NCI-H187 treated with DMSO at 0.1 percent for 48 hours (cell line): Measurements from ENCODE around the gene SLC25A51.
"Not testable (repeated sequence)": the region's sequence is repeated elsewhere in the genome, so short reads cannot be mapped to it uniquely, and the experiment has no call there.

ENCODE experiments used
- DNase-seq: peaks from one replicate; lab custom pipeline; 2025; lab: John Stamatoyannopoulos, UW

The SLC25A51 gene

DNA sequence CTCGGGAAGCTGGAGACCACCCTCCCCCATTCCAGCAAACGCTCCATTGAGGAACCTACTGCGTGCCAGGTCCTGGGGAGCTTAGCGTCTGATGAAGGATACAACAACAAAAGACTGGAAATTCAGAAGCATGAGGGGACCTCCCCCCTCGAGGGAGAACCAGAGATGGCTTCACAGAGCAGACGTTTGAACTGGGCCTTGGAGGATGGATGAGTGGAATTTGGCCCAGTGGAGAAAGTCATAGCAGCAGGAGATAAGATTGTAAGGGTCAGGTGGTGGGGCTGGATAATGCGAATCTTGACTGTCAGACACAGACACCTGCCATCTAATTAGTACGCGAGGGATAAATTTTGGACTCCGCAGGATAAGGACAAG is 1.2 kb upstream of the SLC25A51 start:
- no peak for DNase-seq

DNA sequence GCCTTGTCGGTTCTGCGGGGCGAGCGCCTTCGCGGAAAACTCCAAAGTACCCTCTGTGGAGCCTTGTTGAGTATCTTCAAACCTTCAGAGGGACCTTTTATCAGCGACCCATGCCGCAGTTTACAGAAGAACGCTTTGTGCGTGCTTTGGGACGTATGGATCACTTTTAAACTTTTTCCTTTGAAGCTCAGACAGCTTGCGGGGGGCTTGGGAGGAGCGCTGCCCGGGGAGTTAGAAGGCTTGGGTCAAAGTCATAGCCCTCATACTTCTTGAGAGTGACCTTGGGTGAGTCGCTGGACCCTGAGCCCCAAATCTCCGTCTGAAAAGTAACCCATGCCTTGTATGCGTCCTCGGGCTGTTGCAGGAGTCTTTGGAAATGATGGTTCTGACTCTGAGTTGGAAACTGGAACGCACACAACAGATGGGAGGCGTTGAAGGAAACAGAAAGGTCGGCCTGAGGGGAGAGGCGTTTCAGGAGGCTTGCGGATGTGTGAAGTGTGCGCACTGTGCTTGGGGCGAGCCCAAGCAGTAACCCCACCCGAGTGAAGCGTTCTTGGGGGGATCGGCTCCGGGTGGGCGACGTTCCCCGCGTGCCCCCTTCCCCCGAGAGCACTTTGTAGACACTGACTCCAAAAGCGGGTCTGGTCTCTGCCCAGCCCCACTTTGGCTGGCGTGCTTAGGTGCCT is 661 bp upstream of the SLC25A51 start:
- DNase-seq, result no peak

DNA sequence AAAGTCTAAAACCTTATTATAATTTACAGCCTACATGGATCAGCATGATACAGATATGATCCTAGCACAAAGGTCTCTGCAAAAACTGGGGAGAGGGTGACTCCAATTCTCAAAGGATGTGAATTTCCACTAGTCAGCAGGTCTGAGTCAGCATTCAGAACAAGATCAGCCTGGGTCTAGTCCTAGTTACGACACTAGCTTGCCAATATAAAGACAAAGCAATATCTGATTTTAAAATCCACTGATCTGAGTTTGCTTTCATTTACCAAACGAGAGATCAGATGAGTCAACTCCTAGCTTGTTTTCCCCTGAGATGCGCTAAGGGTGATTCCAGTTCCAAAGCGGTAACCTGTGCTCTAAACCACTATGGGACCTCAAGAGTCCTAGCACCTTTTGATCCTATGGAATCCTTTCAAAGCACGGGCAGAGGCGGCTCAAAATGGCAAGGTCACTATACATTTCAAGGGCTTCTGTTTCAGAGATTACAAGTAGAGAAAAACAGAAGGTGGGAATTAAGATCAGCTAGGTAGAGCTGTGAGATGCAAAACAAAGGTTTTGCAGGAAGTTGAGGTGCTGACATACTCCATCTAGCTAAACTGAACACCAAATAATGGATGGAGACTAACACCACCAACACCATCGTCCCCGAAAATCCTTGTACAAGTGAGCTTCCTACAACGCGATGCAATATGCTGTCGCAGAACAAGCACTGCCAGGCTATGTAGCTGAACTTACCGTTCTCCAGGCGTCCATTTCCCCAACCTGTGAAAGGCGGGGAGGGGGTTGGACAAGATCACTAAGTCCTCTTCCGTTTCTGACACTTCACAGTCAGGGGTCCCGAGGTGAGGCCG is 906 bp downstream of the SLC25A51 start:
- DNase-seq, result no peak

DNA sequence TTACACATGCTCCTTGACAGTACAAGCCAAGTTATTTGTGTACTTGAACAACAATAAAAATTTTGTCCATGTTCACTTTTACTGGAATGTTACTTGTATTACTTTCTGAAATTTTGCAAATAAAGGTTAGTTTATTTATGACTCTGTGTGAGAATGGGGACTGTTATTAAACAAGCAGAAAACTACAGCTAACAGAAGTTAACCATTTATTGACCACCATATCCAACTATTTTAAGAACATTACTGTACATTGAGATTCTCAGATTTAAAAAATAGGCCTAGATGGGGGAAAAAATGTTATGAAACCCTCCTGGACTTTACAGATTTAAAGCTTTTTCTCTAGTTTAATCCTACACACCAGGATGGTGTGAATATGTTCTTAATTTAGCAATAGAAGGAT is 1.8 kb downstream of the SLC25A51 start:
- no peak for DNase-seq

GRCh38 chr9:37899041-37899440 is 4.9 kb downstream of the SLC25A51 start:
- no peak for DNase-seq

DNA sequence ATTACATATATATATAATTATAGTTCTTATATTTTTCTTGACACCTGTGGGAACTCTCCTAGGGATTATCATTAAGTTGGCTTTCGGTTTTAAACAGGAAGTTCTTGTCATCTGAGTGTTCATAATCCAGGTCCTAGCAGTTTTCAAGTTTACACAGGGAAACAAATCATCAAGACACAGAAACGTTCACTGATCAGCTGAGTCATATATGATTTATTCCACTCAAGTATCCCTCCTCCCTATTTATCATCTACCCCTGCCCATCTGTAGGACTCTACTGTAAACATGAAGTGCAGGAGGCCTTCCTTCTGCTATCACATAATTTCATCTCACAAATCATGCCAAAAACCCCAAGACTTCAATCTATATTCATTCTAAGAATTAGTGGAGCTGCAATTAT is 6.3 kb downstream of the SLC25A51 start:
- DNase-seq, result no peak

DNA sequence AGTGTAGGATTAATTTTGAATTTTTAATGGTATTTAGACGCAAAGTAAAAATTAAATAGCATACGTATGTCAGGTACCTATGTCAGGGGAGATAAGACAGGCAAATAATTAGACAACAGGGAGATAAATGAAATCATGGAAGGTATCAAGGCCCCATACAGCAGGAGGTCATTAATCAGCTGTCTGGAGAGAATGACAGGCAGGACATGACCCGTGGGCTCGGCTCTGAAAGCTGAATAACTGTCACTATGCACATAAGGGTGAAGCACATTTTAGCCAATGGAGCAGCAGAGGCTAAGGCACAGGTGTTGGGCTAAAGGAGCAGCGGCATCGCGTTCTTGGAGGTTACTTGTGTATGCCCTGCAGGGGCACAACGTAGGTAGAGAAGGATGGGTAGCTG is 11.9 kb downstream of the SLC25A51 start:
- DNase-seq, result no peak

- not testable (repeated sequence) for DNase-seq
Observed at GRCh38 chr9:37891042-37891441, 12.9 kb downstream of the SLC25A51 start.

DNA sequence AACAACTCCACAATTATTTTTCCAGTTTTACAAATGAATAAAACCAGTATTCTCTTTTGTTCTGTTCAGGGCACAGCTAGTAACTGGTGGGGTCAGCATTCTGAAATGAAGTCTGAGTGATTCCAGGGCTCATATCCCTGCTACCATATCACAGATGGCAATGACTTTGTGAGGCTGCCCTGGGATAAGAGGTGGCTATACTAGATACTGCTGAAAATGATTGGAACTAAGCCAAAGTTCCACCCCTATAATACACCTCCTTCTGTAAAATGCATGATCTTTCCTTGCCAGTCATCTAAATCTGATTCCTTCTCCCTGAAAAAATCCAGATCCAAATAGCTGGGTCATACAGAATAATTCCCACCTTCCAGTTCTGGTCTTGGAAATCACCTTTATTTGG is 14.4 kb downstream of the SLC25A51 start:
- DNase-seq, result no peak

GRCh38 chr9:37887977-37888583 is 15.8 kb downstream of the SLC25A51 start:
- not testable (repeated sequence) for DNase-seq

GRCh38 chr9:37880916-37881479 is 22.9 kb downstream of the SLC25A51 start:
- no peak for DNase-seq

DNA sequence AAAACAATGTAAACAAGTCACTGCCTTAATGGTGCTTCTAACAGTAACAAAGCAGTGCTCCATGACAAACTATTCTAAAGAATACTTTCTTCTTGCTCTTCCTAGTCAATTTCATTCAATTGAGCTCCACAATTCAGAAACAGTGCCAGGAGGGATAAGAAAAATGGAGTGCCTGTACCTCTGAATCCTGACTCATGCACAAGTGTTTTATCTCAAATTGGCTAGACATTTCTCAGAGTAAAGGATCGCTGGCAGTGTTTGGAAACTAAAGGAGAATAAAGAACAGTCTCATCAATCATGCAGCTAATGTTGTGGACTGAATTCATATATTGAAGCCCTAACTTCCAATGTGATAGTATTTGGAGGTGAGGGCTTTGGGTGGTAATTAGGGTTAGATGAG is 27.6 kb downstream of the SLC25A51 start:
- DNase-seq, result no peak

DNA sequence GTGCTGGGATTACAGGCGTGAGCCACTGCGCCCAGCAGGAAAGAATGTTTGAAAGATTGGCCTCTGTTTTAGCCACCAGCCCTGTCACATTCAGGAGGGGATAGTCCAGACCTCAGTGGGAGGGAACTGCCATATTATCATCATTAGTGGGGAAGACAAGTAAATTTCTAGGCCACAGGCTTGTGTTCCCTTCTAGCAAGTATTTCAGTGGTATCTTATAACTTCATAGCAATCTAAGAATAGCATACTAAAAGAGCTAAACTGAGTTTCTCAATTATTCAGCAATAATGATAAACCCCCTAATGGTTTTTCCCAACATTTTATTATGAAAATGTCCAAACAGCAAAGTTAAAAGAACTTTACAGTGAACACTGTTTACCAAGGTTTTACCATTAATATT is 30.0 kb downstream of the SLC25A51 start:
- no peak for DNase-seq

GRCh38 chr9:37870799-37871176 is 33.1 kb downstream of the SLC25A51 start:
- no peak for DNase-seq

DNA sequence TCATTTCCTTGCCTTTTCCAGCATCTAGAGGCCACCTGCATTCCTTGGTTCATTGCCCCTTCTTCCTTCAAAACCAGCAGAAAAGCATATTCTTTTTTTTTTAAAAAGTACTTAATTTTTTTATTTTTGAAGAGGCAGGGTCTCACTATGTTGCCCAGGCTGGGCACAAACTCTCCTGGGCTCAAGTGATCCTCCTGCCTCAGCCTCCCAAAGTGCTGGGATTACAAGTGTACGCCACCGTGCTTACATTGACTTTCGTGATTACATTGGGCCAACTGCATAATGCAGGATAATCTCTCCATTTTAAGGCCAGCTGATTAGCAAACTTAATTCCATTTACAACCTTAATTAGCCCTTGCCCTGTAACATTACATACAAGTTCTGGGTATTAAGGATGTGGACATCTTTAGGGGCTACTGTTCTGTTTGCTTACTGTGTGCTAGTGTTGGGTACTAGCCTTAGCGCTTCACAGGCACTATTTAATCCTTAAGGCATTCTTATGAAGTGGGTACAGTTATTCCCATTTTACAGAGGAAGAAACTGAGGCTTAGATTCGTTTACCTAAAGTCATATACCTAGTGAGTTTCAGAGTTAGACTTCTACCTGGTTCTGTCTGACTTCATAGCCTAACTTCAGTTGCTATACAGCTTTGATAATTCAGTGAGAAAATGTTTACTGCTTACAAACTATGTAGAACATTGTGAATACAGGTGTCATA is 33.7 kb downstream of the SLC25A51 start:
- DNase-seq, result no peak

DNA sequence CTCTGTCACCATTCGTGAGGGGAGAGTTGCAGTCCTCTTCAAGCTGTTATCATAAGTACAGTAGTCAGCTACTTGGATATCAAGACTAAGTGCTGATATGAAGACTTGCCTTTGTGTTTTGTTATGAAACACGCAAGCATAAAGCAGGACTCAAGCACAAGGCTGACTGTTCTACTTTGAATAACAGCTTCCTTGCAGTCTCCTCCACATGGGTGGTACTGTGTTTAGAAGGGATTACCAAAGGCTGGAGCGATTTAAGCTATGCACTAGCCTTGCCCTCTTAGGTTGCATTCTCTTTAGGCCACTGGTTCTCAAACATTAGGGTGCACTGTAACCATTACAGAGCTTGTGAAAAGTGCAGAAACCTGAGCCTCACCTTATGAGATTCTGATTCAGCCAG is 41.4 kb downstream of the SLC25A51 start:
- no peak for DNase-seq

DNA sequence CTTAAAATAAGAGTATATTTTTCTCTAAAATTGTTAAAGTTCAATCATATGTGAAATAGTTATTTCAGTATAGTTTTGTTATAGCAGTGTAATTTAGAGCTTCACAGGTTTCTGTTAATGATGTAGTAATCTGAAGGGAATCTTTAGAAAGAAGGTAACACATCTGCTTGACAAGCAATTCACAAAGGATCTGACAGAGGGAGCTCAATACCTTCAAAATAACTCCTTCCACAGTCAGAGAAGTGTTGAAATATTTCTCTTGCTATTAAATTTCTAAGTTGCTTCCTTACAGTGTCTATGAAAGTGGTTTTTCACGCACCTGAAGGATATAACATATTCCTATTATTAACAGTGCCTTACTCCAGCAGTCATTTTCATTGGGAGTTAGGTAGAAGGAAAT is 44.9 kb downstream of the SLC25A51 start:
- no peak for DNase-seq

DNA sequence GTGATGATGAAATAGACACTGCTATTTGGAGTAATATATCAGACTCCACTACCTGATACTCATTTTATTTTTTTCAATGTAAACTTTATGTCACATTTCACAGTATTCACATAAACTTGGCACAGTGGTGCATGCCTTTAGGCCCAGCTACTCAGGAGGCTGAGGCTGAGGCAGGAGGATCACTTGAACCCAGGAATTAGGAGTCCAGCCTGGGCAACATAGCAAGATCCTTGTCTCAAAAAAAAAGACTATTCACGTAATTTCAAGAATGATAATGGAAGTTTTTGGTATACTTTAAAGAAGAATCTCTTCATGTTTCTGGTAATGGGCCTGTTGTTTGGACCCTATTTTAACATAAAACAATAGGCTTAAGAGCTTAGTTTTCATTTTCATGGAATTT is 47.4 kb downstream of the SLC25A51 start:
- no peak for DNase-seq

GRCh38 chr9:37852222-37852621 is 51.7 kb downstream of the SLC25A51 start:
- no peak for DNase-seq

- DNase-seq, result no peak
Observed at GRCh38 chr9:37840560-37841194, 63.2 kb downstream of the SLC25A51 start.
